NCI-H69 (cell line): ENCODE measurements around the gene TM4SF1.
A peak's percentile ranks its signal among the peaks of the same experiment; 100 is the strongest.
"Not testable (repeated sequence)": the region's sequence is repeated elsewhere in the genome, so short reads cannot be mapped to it uniquely, and the experiment has no call there.

ENCODE experiments used
- DNase-seq: peaks from one replicate; lab custom pipeline; 2025; lab: John Stamatoyannopoulos, UW

Gene TM4SF1

GRCh38 chr3:149395107-149396089 lies 17.9 kb upstream of the TM4SF1 start:
- DNase-seq = peak; percentile 55

- peak; percentile 77 for DNase-seq
Measured at GRCh38 chr3:149393345-149394160, 16.1 kb upstream of the TM4SF1 start.

GRCh38 chr3:149391960-149392359 lies 14.5 kb upstream of the TM4SF1 start:
- DNase-seq = no peak

- no peak for DNase-seq
Measured at GRCh38 chr3:149390772-149391212, 13.3 kb upstream of the TM4SF1 start.

- DNase-seq = no peak
Measured at GRCh38 chr3:149390294-149390693, 12.8 kb upstream of the TM4SF1 start.

GRCh38 chr3:149388531-149389417 lies 11.3 kb upstream of the TM4SF1 start:
- no peak for DNase-seq

GRCh38 chr3:149388001-149388440 lies 10.6 kb upstream of the TM4SF1 start:
- no peak for DNase-seq

GRCh38 chr3:149386299-149386606 lies 8.8 kb upstream of the TM4SF1 start:
- no peak for DNase-seq

- DNase-seq = no peak
Measured at GRCh38 chr3:149385617-149386298, 8.3 kb upstream of the TM4SF1 start.

GRCh38 chr3:149384911-149385321 lies 7.5 kb upstream of the TM4SF1 start:
- DNase-seq = no peak

- no peak for DNase-seq
Measured at GRCh38 chr3:149384167-149384566, 6.7 kb upstream of the TM4SF1 start.

GRCh38 chr3:149383703-149384102 lies 6.3 kb upstream of the TM4SF1 start:
- DNase-seq = no peak

- DNase-seq = no peak
Measured at GRCh38 chr3:149382518-149382917, 5.1 kb upstream of the TM4SF1 start.

- no peak for DNase-seq
Measured at GRCh38 chr3:149382101-149382467, 4.6 kb upstream of the TM4SF1 start.

GRCh38 chr3:149381173-149382100 lies 4.0 kb upstream of the TM4SF1 start:
- DNase-seq = no peak

- not testable (repeated sequence) for DNase-seq
Measured at GRCh38 chr3:149380220-149380619, 2.8 kb upstream of the TM4SF1 start.

- DNase-seq = peak; percentile 43
Measured at GRCh38 chr3:149378478-149379309, 1.2 kb upstream of the TM4SF1 start.

- peak; percentile 63 for DNase-seq
Measured at GRCh38 chr3:149376718-149377407, 586 bp downstream of the TM4SF1 start.
